Measurements from ENCODE around the gene UBE2O.

UBE2O gene

DNA sequence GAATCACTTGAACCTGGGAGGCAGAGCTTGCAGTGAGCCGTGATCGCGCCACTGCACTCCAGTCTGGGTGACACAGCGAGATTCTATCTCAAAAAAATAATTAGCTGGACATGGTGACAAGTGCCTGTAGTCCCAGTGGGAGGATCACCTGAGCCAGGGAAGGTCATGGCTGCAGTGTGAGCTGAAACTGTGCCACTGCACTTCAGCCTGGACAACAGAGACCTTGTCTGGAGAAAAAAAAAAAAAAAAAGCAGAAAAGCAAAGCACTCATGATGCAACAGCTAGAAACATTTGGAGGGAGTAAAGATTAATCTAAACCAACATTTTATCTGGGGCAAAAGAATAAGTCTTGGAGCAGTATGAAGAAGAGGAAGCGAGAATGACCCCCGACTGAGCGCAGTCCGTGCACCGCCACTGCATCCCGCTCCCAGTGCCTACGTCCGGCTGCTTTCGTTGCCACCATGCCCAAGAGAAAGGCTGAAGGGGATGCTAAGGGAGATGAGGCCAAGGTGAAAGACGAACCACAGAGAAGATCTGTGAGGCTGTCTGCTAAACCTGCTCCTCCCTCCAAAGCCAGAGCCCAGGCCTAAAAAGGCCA is 107.5 kb downstream of the UBE2O start:
- H2AK5ac ChIP-seq (ENCODE audit: low read depth, low read length): no peak overlapping the region
- peaks cover 0 to 2% of the 10 kb centered on the region in 2 donors for H3K9me3 ChIP-seq (replicated peaks in 1 of 2; ENCODE audit: control insufficient read depth in 2 of 2, insufficient read depth in 1 of 2, low read depth in 1 of 2, low read length in 2 of 2)
- no peaks in the 10 kb centered on the region for H3K27me3 ChIP-seq (ENCODE audit: control insufficient read depth in 3 of 3, insufficient read depth in 3 of 3, low read depth in 1 of 3, low read length in 3 of 3)
- peaks cover 15 to 70% of the 10 kb centered on the region in 2 donors for H3K36me3 ChIP-seq (replicated peaks in 1 of 2; ENCODE audit: control insufficient read depth in 2 of 2, insufficient read depth in 2 of 2, low read length in 2 of 2)
- no peak for DNase-seq (ENCODE audit: low spot score)
- H3K14ac ChIP-seq (ENCODE audit: low read length): no peak overlapping the region
- H3K9ac ChIP-seq (ENCODE audit: low read depth, low read length, poor library complexity): no peak overlapping the region
- no peak overlapping the region for H4K91ac ChIP-seq (ENCODE audit: low read depth, low read length, poor library complexity)
- no peak overlapping the region for H3K4ac ChIP-seq (ENCODE audit: low read length)
- H2BK5ac ChIP-seq (ENCODE audit: low read length): no peak overlapping the region
- H4K8ac ChIP-seq (ENCODE audit: low read depth, low read length): no peak overlapping the region
- H2BK15ac ChIP-seq (ENCODE audit: low read length): no peak overlapping the region
- H3K27ac ChIP-seq (replicated peaks; ENCODE audit: low read length): no peak overlapping the region
- H3K18ac ChIP-seq (ENCODE audit: low read length): no peak overlapping the region
- no peaks in the 10 kb centered on the region for H3K79me1 ChIP-seq (ENCODE audit: low read depth, low read length)
- no peak overlapping the region for H3K4me2 ChIP-seq (ENCODE audit: insufficient read depth, low read length, poor library complexity, severe bottlenecking)
- no peaks in the 10 kb centered on the region for H3K4me1 ChIP-seq (ENCODE audit: control insufficient read depth in 2 of 2, insufficient read depth in 1 of 2, low read depth in 1 of 2, low read length in 2 of 2)
- no CpG with 5 or more reads among the region's 14 CpGs for WGBS, 2 donors (ENCODE audit: extremely low coverage in 2 of 2, insufficient read length in 2 of 2, insufficient replicate concordance in 1 of 2)
- H3K4me3 ChIP-seq (ENCODE audit: low read length in 2 of 2): no peak overlapping the region
- no peak overlapping the region for H2BK120ac ChIP-seq (ENCODE audit: low read depth, low read length)
- H2BK12ac ChIP-seq (ENCODE audit: low read length): no peak overlapping the region
- H2AFZ ChIP-seq (ENCODE audit: low read length): no peak overlapping the region
- no peak overlapping the region for H3K23ac ChIP-seq (ENCODE audit: low read depth, low read length, poor library complexity)

DNA sequence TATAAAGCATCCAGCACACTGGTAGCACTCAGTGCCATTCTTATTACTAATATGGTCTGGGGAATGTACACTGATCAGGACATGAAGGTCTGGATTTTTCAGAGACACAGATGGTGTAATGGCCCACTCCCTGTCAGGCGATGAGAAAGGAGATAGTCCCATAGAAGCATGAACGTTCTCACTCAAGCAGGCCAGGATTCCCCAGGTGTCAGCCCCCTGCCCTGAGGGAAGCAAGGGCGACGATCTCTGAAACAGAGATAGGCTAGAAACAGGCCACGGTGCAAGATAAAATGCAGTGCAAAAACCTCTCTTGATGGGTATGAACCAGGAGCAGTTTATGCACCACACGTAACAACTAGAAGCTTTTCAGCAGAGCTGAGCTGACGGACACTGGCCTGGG is 109.8 kb downstream of the UBE2O start:
- Histone ChIP-seq H3K9me3 (replicated peaks in 1 of 2; ENCODE audit: control insufficient read depth in 2 of 2, insufficient read depth in 1 of 2, low read depth in 1 of 2, low read length in 2 of 2) (peaks cover 0 to 2% of the 10 kb centered on the region in 2 donors), H3K23ac (ENCODE audit: low read depth, low read length, poor library complexity) (no peak overlapping the region), H4K8ac (ENCODE audit: low read depth, low read length) (no peak overlapping the region), H3K27ac (replicated peaks; ENCODE audit: low read length) (no peak overlapping the region), H3K9ac (ENCODE audit: low read depth, low read length, poor library complexity) (no peak overlapping the region), H2BK120ac (ENCODE audit: low read depth, low read length) (no peak overlapping the region), H2BK12ac (ENCODE audit: low read length) (no peak overlapping the region), H3K79me1 (ENCODE audit: low read depth, low read length) (peaks cover 2% of the 10 kb centered on the region), H3K36me3 (replicated peaks in 1 of 2; ENCODE audit: control insufficient read depth in 2 of 2, insufficient read depth in 2 of 2, low read length in 2 of 2) (peaks cover 15 to 71% of the 10 kb centered on the region in 2 donors), H3K18ac (ENCODE audit: low read length) (no peak overlapping the region), H2AK5ac (ENCODE audit: low read depth, low read length) (no peak overlapping the region), H2AFZ (ENCODE audit: low read length) (no peak overlapping the region), H3K14ac (ENCODE audit: low read length) (no peak overlapping the region), H2BK5ac (ENCODE audit: low read length) (no peak overlapping the region), H3K27me3 (ENCODE audit: control insufficient read depth in 3 of 3, insufficient read depth in 3 of 3, low read depth in 1 of 3, low read length in 3 of 3) (no peaks in the 10 kb centered on the region), H3K4me3 (ENCODE audit: low read length in 2 of 2) (no peak overlapping the region), H3K4ac (ENCODE audit: low read length) (no peak overlapping the region), H2BK15ac (ENCODE audit: low read length) (no peak overlapping the region), H3K4me2 (ENCODE audit: insufficient read depth, low read length, poor library complexity, severe bottlenecking) (no peak overlapping the region), H4K91ac (ENCODE audit: low read depth, low read length, poor library complexity) (no peak overlapping the region), H3K4me1 (ENCODE audit: control insufficient read depth in 2 of 2, insufficient read depth in 1 of 2, low read depth in 1 of 2, low read length in 2 of 2) (no peaks in the 10 kb centered on the region)
- no CpG with 5 or more reads among the region's 7 CpGs for WGBS, 2 donors (ENCODE audit: extremely low coverage in 2 of 2, insufficient read length in 2 of 2, insufficient replicate concordance in 1 of 2)
- no peak for DNase-seq (ENCODE audit: low spot score)

DNA sequence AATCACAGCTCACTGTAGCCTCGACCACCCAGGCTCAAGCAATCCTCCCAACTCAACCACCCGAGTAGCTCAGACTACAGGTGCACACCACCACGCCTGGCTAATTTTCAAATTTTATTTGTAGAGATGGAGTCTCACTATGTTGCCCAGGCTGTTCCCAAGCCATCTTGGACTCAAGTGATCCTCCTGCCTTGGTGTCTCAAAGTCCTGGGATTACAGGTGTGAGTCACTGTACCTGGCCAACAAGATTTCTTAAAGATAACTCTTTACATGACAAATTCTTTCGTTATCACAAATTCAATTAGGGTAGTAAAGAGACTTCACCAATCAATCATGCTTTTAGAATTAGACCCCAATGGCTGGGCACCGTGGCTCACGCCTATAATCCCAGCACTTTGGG is 111.7 kb downstream of the UBE2O start:
- WGBS, 2 donors (ENCODE audit: extremely low coverage in 2 of 2, insufficient read length in 2 of 2, insufficient replicate concordance in 1 of 2): no CpG with 5 or more reads among the region's 6 CpGs
- H3K36me3 ChIP-seq (replicated peaks in 1 of 2; ENCODE audit: control insufficient read depth in 2 of 2, insufficient read depth in 2 of 2, low read length in 2 of 2): peaks cover 12 to 55% of the 10 kb centered on the region in 2 donors

More for the DNA sequence above, 111.7 kb downstream of the UBE2O start:
- Histone ChIP-seq H4K91ac (ENCODE audit: low read depth, low read length, poor library complexity) (no peak overlapping the region), H3K4me3 (ENCODE audit: low read length in 2 of 2) (no peak overlapping the region), H3K14ac (ENCODE audit: low read length) (no peak overlapping the region), H2BK12ac (ENCODE audit: low read length) (no peak overlapping the region), H3K9me3 (replicated peaks in 1 of 2; ENCODE audit: control insufficient read depth in 2 of 2, insufficient read depth in 1 of 2, low read depth in 1 of 2, low read length in 2 of 2) (peaks cover 0 to 2% of the 10 kb centered on the region in 2 donors), H3K27me3 (ENCODE audit: control insufficient read depth in 3 of 3, insufficient read depth in 3 of 3, low read depth in 1 of 3, low read length in 3 of 3) (no peaks in the 10 kb centered on the region), H2AK5ac (ENCODE audit: low read depth, low read length) (no peak overlapping the region), H3K23ac (ENCODE audit: low read depth, low read length, poor library complexity) (no peak overlapping the region), H3K9ac (ENCODE audit: low read depth, low read length, poor library complexity) (no peak overlapping the region), H3K4me1 (ENCODE audit: control insufficient read depth in 2 of 2, insufficient read depth in 1 of 2, low read depth in 1 of 2, low read length in 2 of 2) (peaks cover 0 to 5% of the 10 kb centered on the region in 2 donors), H3K4ac (ENCODE audit: low read length) (no peak overlapping the region), H2BK120ac (ENCODE audit: low read depth, low read length) (no peak overlapping the region), H3K27ac (replicated peaks; ENCODE audit: low read length) (no peak overlapping the region), H2BK15ac (ENCODE audit: low read length) (no peak overlapping the region), H2AFZ (ENCODE audit: low read length) (no peak overlapping the region), H2BK5ac (ENCODE audit: low read length) (no peak overlapping the region), H3K18ac (ENCODE audit: low read length) (no peak overlapping the region), H4K8ac (ENCODE audit: low read depth, low read length) (no peak overlapping the region), H3K79me1 (ENCODE audit: low read depth, low read length) (peaks cover 2% of the 10 kb centered on the region), H3K4me2 (ENCODE audit: insufficient read depth, low read length, poor library complexity, severe bottlenecking) (no peak overlapping the region)
- no peak for DNase-seq (ENCODE audit: low spot score)

All from neuronal stem cell (in vitro differentiated cells).